Measurements from ENCODE around the gene OR8A1. TPM values are rescaled to one million over a fixed set of nuclear protein-coding genes. Genes with fewer than 3 reads are reported as not detected.

Gene OR8A1
- total RNA-seq, 4 donors from 2014 or later: not detected

Small RNAs within 50 kb of the gene (small RNA-seq; reads per million reads assigned to genes)
- 0 reads per million in 4 donors for gene OR8A3P

Other genes with a start within 250 kb of the OR8A1 start
- gene OR8D2, start 249.8 kb upstream of the OR8A1 start, total RNA-seq: not detected
- not detected for gene OR8B2, start 185.5 kb upstream of the OR8A1 start, total RNA-seq
- not detected for gene OR8B3, start 171.0 kb upstream of the OR8A1 start, total RNA-seq
- gene OR8B4, start 145.1 kb upstream of the OR8A1 start, total RNA-seq: not detected
- gene OR8B8, start 124.3 kb upstream of the OR8A1 start, total RNA-seq: not detected
- not detected for gene OR8B12, start 26.3 kb upstream of the OR8A1 start, total RNA-seq
- gene PANX3, start 41.4 kb downstream of the OR8A1 start, total RNA-seq: under 1 TPM in 1 of 4 donors, not detected in 3; 0.47 TPM
- gene TBRG1, start 52.9 kb downstream of the OR8A1 start, total RNA-seq: 10 to 100 TPM; 35.2 to 54.2 (median 42.4) TPM
- gene SIAE, start 103.7 kb downstream of the OR8A1 start, total RNA-seq: 1 to 10 TPM; 2.7 to 7.5 (median 4.0) TPM
- 10 to 100 TPM in 1 of 4 donors, 1 to 10 TPM in 3; 4.6 to 15.3 (median 7.4) TPM for gene SPA17, start 103.9 kb downstream of the OR8A1 start, total RNA-seq
- gene NRGN, start 169.9 kb downstream of the OR8A1 start, total RNA-seq: 1 to 10 TPM in 3 of 4 donors, under 1 TPM in 1; 0.66 to 2.4 (median 1.8) TPM
- gene VSIG2, start 182.3 kb downstream of the OR8A1 start, total RNA-seq: 1 to 10 TPM in 2 of 4 donors, under 1 TPM in 1, not detected in 1; 0.58 to 3.2 (median 1.2) TPM
- gene ESAM, start 192.3 kb downstream of the OR8A1 start, total RNA-seq: 10 to 100 TPM in 3 of 4 donors, 1 to 10 TPM in 1; 9.8 to 38.4 (median 22.4) TPM
- 10 to 100 TPM in 3 of 4 donors, 1 to 10 TPM in 1; 7.0 to 34.9 (median 13.0) TPM for gene MSANTD2, start 230.4 kb downstream of the OR8A1 start, total RNA-seq